Measurements from ENCODE around the gene ATXN1.
A peak's percentile ranks its signal among the peaks of the same experiment; 100 is the strongest.

ATXN1 gene

GRCh38 chr6:16286151-16286522, 475.1 kb downstream of the ATXN1 start:
- no peak overlapping the region for H4K91ac ChIP-seq (ENCODE audit: low read length)
- peak overlapping the region in 1 of 2 experiments; percentile 37 for H3K4me3 ChIP-seq (ENCODE audit: insufficient read depth in 1 of 2, low read depth in 1 of 2, low read length in 2 of 2)
- no peak overlapping the region for H3K23ac ChIP-seq (ENCODE audit: low read length in 2 of 2)
- no peak overlapping the region for H2AK5ac ChIP-seq (ENCODE audit: low read length, severe bottlenecking)
- H2BK15ac ChIP-seq (ENCODE audit: low read depth, poor library complexity, severe bottlenecking) = peak overlapping the region; percentile 9
- H3K9ac ChIP-seq (ENCODE audit: low read length) = no peak overlapping the region
- no peak overlapping the region for H3K4ac ChIP-seq (ENCODE audit: low read depth in 1 of 2, low read length in 2 of 2)
- peaks cover 16% of the 10 kb centered on the region for H3K4me1 ChIP-seq (ENCODE audit: control insufficient read depth, insufficient read depth, low read depth, low read length)
- peak; percentile 57 for DNase-seq
- no peak overlapping the region for H2BK12ac ChIP-seq (ENCODE audit: low read length in 2 of 2)
- no peak overlapping the region for H4K8ac ChIP-seq (ENCODE audit: low read length)
- H3K14ac ChIP-seq (ENCODE audit: low read length in 2 of 2) = no peak overlapping the region
- no peak overlapping the region for H3K4me2 ChIP-seq (ENCODE audit: low read length, poor library complexity, severe bottlenecking)
- H3K27ac ChIP-seq (ENCODE audit: low read length, poor library complexity, severe bottlenecking) = no peak overlapping the region
- no peaks in the 10 kb centered on the region for H3K9me3 ChIP-seq (ENCODE audit: control insufficient read depth, low read length)
- H3K36me3 ChIP-seq (ENCODE audit: control insufficient read depth in 1 of 2, insufficient read depth in 2 of 2, low read depth in 1 of 2, low read length in 2 of 2) = no peaks in the 10 kb centered on the region
- H2BK5ac ChIP-seq (ENCODE audit: low read depth, low read length, poor library complexity, severe bottlenecking) = no peak overlapping the region
- H3K27me3 ChIP-seq (ENCODE audit: control insufficient read depth in 1 of 2, insufficient read depth in 1 of 2, low read length in 2 of 2) = no peaks in the 10 kb centered on the region
- WGBS = 33% methylated on average over 14 of the region's 15 CpGs
- H2BK120ac ChIP-seq (ENCODE audit: low read depth, low read length) = peak overlapping the region; percentile 21
- H3K18ac ChIP-seq (ENCODE audit: low read depth in 1 of 2, low read length in 2 of 2) = no peak overlapping the region
- no peak overlapping the region for H2AFZ ChIP-seq (ENCODE audit: low read depth, low read length)
- no peaks in the 10 kb centered on the region for H3K79me1 ChIP-seq (replicated peaks; ENCODE audit: low read length, poor library complexity, severe bottlenecking)

- Histone ChIP-seq H3K9me3 (ENCODE audit: control insufficient read depth, low read length) (no peaks in the 10 kb centered on the region), H3K14ac (ENCODE audit: low read length in 2 of 2) (peak overlapping the region in 1 of 2 experiments; percentile 85), H3K4me2 (ENCODE audit: low read length, poor library complexity, severe bottlenecking) (no peak overlapping the region), H2AFZ (ENCODE audit: low read depth, low read length) (no peak overlapping the region), H2BK120ac (ENCODE audit: low read depth, low read length) (no peak overlapping the region), H2AK5ac (ENCODE audit: low read length, severe bottlenecking) (no peak overlapping the region), H3K4me3 (ENCODE audit: insufficient read depth in 1 of 2, low read depth in 1 of 2, low read length in 2 of 2) (peak overlapping the region in 1 of 2 experiments; percentile 37), H2BK12ac (ENCODE audit: low read length in 2 of 2) (peak overlapping the region in 1 of 2 experiments; percentile 15), H3K23ac (ENCODE audit: low read length in 2 of 2) (no peak overlapping the region), H3K27ac (ENCODE audit: low read length, poor library complexity, severe bottlenecking) (no peak overlapping the region), H3K4ac (ENCODE audit: low read depth in 1 of 2, low read length in 2 of 2) (no peak overlapping the region), H3K9ac (ENCODE audit: low read length) (no peak overlapping the region), H3K79me1 (replicated peaks; ENCODE audit: low read length, poor library complexity, severe bottlenecking) (no peaks in the 10 kb centered on the region), H2BK5ac (ENCODE audit: low read depth, low read length, poor library complexity, severe bottlenecking) (no peak overlapping the region), H3K27me3 (ENCODE audit: control insufficient read depth in 1 of 2, insufficient read depth in 1 of 2, low read length in 2 of 2) (no peaks in the 10 kb centered on the region), H2BK15ac (ENCODE audit: low read depth, poor library complexity, severe bottlenecking) (peak overlapping the region; percentile 12), H4K8ac (ENCODE audit: low read length) (no peak overlapping the region), H3K36me3 (ENCODE audit: control insufficient read depth in 1 of 2, insufficient read depth in 2 of 2, low read depth in 1 of 2, low read length in 2 of 2) (no peaks in the 10 kb centered on the region), H4K91ac (ENCODE audit: low read length) (no peak overlapping the region), H3K18ac (ENCODE audit: low read depth in 1 of 2, low read length in 2 of 2) (no peak overlapping the region), H3K4me1 (ENCODE audit: control insufficient read depth, insufficient read depth, low read depth, low read length) (peaks cover 16% of the 10 kb centered on the region)
- DNase-seq = no peak
- 91% methylated on average over 11 of the region's 11 CpGs for WGBS
These were observed 475.7 kb downstream of the ATXN1 start for GRCh38 chr6:16285467-16286150.

DNA sequence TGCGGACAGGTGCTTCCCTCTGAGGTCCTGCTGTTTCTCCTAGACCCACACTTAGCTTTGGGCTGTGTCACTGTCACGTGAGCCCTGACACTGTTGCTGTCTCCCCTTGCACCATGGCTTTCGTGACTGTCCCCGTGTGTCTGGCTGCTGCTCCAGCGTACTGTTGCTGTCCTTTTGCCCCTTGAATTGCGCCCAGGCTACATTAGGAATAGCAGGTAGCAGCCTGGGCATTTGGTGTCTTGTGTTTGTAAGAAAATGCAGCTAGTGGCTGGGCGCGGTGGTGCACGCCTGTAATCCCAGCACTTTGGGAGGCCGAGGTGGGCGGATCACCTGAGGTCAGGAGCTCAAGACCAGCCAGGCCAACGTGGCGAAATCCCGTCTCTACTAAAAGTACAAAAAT, 476.8 kb downstream of the ATXN1 start:
- Histone ChIP-seq H2AFZ (ENCODE audit: low read depth, low read length) (no peak overlapping the region), H2BK15ac (ENCODE audit: low read depth, poor library complexity, severe bottlenecking) (no peak overlapping the region), H4K8ac (ENCODE audit: low read length) (no peak overlapping the region), H3K18ac (ENCODE audit: low read depth in 1 of 2, low read length in 2 of 2) (peak overlapping the region in 1 of 2 experiments; percentile 44), H2AK5ac (ENCODE audit: low read length, severe bottlenecking) (no peak overlapping the region), H2BK5ac (ENCODE audit: low read depth, low read length, poor library complexity, severe bottlenecking) (no peak overlapping the region), H3K9me3 (ENCODE audit: control insufficient read depth, low read length) (no peaks in the 10 kb centered on the region), H3K27me3 (ENCODE audit: control insufficient read depth in 1 of 2, insufficient read depth in 1 of 2, low read length in 2 of 2) (no peaks in the 10 kb centered on the region), H4K91ac (ENCODE audit: low read length) (peak overlapping the region; percentile 54), H3K4me3 (ENCODE audit: insufficient read depth in 1 of 2, low read depth in 1 of 2, low read length in 2 of 2) (no peak overlapping the region), H3K14ac (ENCODE audit: low read length in 2 of 2) (peak overlapping the region in 1 of 2 experiments; percentile 23), H2BK120ac (ENCODE audit: low read depth, low read length) (no peak overlapping the region), H3K27ac (ENCODE audit: low read length, poor library complexity, severe bottlenecking) (no peak overlapping the region), H3K36me3 (ENCODE audit: control insufficient read depth in 1 of 2, insufficient read depth in 2 of 2, low read depth in 1 of 2, low read length in 2 of 2) (no peaks in the 10 kb centered on the region), H3K23ac (ENCODE audit: low read length in 2 of 2) (no peak overlapping the region), H3K4me1 (ENCODE audit: control insufficient read depth, insufficient read depth, low read depth, low read length) (peaks cover 16% of the 10 kb centered on the region), H2BK12ac (ENCODE audit: low read length in 2 of 2) (no peak overlapping the region), H3K4me2 (ENCODE audit: low read length, poor library complexity, severe bottlenecking) (no peak overlapping the region), H3K79me1 (replicated peaks; ENCODE audit: low read length, poor library complexity, severe bottlenecking) (no peaks in the 10 kb centered on the region), H3K4ac (ENCODE audit: low read depth in 1 of 2, low read length in 2 of 2) (no peak overlapping the region), H3K9ac (ENCODE audit: low read length) (no peak overlapping the region)
- WGBS = 98% methylated on average over 14 of the region's 14 CpGs
- DNase-seq = no peak

GRCh38 chr6:16282370-16282769, 478.9 kb downstream of the ATXN1 start:
- no peak overlapping the region for H3K14ac ChIP-seq (ENCODE audit: low read length in 2 of 2)
- H2BK120ac ChIP-seq (ENCODE audit: low read depth, low read length) = no peak overlapping the region
- H4K8ac ChIP-seq (ENCODE audit: low read length) = no peak overlapping the region
- H3K36me3 ChIP-seq (ENCODE audit: control insufficient read depth in 1 of 2, insufficient read depth in 2 of 2, low read depth in 1 of 2, low read length in 2 of 2) = peaks cover 0 to 3% of the 10 kb centered on the region in 2 experiments
- no peak overlapping the region for H3K9ac ChIP-seq (ENCODE audit: low read length)
- H3K4me1 ChIP-seq (ENCODE audit: control insufficient read depth, insufficient read depth, low read depth, low read length) = peaks cover 26% of the 10 kb centered on the region
- H3K23ac ChIP-seq (ENCODE audit: low read length in 2 of 2) = no peak overlapping the region
- no peak overlapping the region for H2BK15ac ChIP-seq (ENCODE audit: low read depth, poor library complexity, severe bottlenecking)
- H3K18ac ChIP-seq (ENCODE audit: low read depth in 1 of 2, low read length in 2 of 2) = no peak overlapping the region
- H3K4me2 ChIP-seq (ENCODE audit: low read length, poor library complexity, severe bottlenecking) = no peak overlapping the region
- H3K27me3 ChIP-seq (ENCODE audit: control insufficient read depth in 1 of 2, insufficient read depth in 1 of 2, low read length in 2 of 2) = no peaks in the 10 kb centered on the region
- H2BK12ac ChIP-seq (ENCODE audit: low read length in 2 of 2) = no peak overlapping the region
- H3K9me3 ChIP-seq (ENCODE audit: control insufficient read depth, low read length) = no peaks in the 10 kb centered on the region
- no peak overlapping the region for H3K4ac ChIP-seq (ENCODE audit: low read depth in 1 of 2, low read length in 2 of 2)
- H3K4me3 ChIP-seq (ENCODE audit: insufficient read depth in 1 of 2, low read depth in 1 of 2, low read length in 2 of 2) = no peak overlapping the region
- no peak overlapping the region for H2BK5ac ChIP-seq (ENCODE audit: low read depth, low read length, poor library complexity, severe bottlenecking)
- H2AK5ac ChIP-seq (ENCODE audit: low read length, severe bottlenecking) = no peak overlapping the region
- H2AFZ ChIP-seq (ENCODE audit: low read depth, low read length) = no peak overlapping the region
- H4K91ac ChIP-seq (ENCODE audit: low read length) = no peak overlapping the region
- 100% methylated on average over 3 of the region's 4 CpGs for WGBS
- H3K79me1 ChIP-seq (replicated peaks; ENCODE audit: low read length, poor library complexity, severe bottlenecking) = no peaks in the 10 kb centered on the region
- no peak overlapping the region for H3K27ac ChIP-seq (ENCODE audit: low read length, poor library complexity, severe bottlenecking)
- no peak for DNase-seq
